GM21390 (cell line): ENCODE measurements around the gene NOTCH1.
"Not testable (repeated sequence)": the region's sequence is repeated elsewhere in the genome, so short reads cannot be mapped to it uniquely, and the experiment has no call there.

Source experiments
- ATAC-seq: cut with Tn5 transposase; IDR thresholded peaks from one replicate; pipeline ENCODE4 v1.9.1; 2021; ENCODE audit not compliant: unreplicated experiment

NOTCH1 gene

GRCh38 chr9:136565086-136565714 lies 19.4 kb upstream of the NOTCH1 start:
- ATAC-seq = no peak

- ATAC-seq = no peak
Measured at GRCh38 chr9:136564379-136564988, 18.6 kb upstream of the NOTCH1 start.

GRCh38 chr9:136563646-136564325 lies 17.9 kb upstream of the NOTCH1 start:
- no peak for ATAC-seq

GRCh38 chr9:136562746-136563495 lies 17.1 kb upstream of the NOTCH1 start:
- ATAC-seq = no peak

- ATAC-seq = no peak
Measured at GRCh38 chr9:136561779-136562178, 15.9 kb upstream of the NOTCH1 start.

GRCh38 chr9:136560586-136560985 lies 14.7 kb upstream of the NOTCH1 start:
- no peak for ATAC-seq

- not testable (repeated sequence) for ATAC-seq
Measured at GRCh38 chr9:136559371-136559770, 13.5 kb upstream of the NOTCH1 start.

GRCh38 chr9:136558846-136559245 lies 13.0 kb upstream of the NOTCH1 start:
- ATAC-seq = not testable (repeated sequence)

- ATAC-seq = no peak
Measured at GRCh38 chr9:136558373-136558772, 12.5 kb upstream of the NOTCH1 start.

- ATAC-seq = no peak
Measured at GRCh38 chr9:136557036-136557435, 11.2 kb upstream of the NOTCH1 start.

- no peak for ATAC-seq
Measured at GRCh38 chr9:136556166-136556565, 10.3 kb upstream of the NOTCH1 start.

- no peak for ATAC-seq
Measured at GRCh38 chr9:136554870-136555269, 9.0 kb upstream of the NOTCH1 start.

- no peak for ATAC-seq
Measured at GRCh38 chr9:136553581-136553980, 7.7 kb upstream of the NOTCH1 start.

- ATAC-seq = no peak
Measured at GRCh38 chr9:136552117-136552703, 6.4 kb upstream of the NOTCH1 start.

- no peak for ATAC-seq
Measured at GRCh38 chr9:136551401-136552116, 5.7 kb upstream of the NOTCH1 start.

- no peak for ATAC-seq
Measured at GRCh38 chr9:136550439-136551289, 4.8 kb upstream of the NOTCH1 start.

- no peak for ATAC-seq
Measured at GRCh38 chr9:136549010-136549980, 3.4 kb upstream of the NOTCH1 start.

GRCh38 chr9:136547508-136548215 lies 1.8 kb upstream of the NOTCH1 start:
- ATAC-seq = no peak
